LNCaP clone FGC (cell line): ENCODE results near the gene GTF2E1.
"Not testable (repeated sequence)": the region's sequence is repeated elsewhere in the genome, so short reads cannot be mapped to it uniquely, and the experiment has no call there.

Experiments used
- DNase-seq: peaks from one replicate; pipeline ENCODE4 v3.0.0-alpha.2; 2011; ENCODE audit warnings: low read depth
- H3K4me3 ChIP-seq: 2 replicates; pipeline ENCODE4 v1.5.1; 2011; ENCODE audit warnings: mild to moderate bottlenecking, low read depth, low read length, control low read depth
- CTCF ChIP-seq: IDR thresholded peaks from 2 replicates; pipeline ENCODE4 v1.5.1; 2012; ENCODE audit warnings: mild to moderate bottlenecking; ENCODE audit not compliant: control insufficient read depth, insufficient read depth; ENCODE audit errors: extremely low read depth

The GTF2E1 gene

GRCh38 chr3:120778776-120779175 lies 36.2 kb downstream of the GTF2E1 start:
- no peak overlapping the region for H3K4me3 ChIP-seq
- DNase-seq, result no peak
- TF ChIP-seq CTCF, result no peak

DNA sequence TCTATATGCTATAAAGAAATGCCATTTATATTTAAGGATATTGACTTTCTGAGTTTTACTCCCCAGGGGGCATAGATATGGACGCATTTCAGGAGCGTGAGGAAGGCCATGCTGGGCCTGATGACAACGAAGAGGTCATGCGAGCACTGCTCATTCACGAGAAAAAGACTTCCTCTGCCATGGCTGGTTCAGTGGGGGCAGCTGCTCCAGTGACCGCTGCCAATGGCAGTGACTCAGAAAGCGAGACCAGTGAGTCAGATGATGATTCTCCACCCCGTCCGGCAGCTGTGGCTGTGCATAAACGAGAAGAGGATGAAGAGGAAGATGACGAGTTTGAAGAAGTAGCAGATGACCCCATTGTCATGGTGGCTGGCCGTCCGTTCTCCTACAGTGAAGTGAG lies 38.4 kb downstream of the GTF2E1 start:
- H3K4me3 ChIP-seq, result no peak overlapping the region
- DNase-seq, result no peak
- TF ChIP-seq CTCF, result no peak

GRCh38 chr3:120785832-120786231 lies 43.3 kb downstream of the GTF2E1 start:
- not testable (repeated sequence) for H3K4me3 ChIP-seq, DNase-seq

DNA sequence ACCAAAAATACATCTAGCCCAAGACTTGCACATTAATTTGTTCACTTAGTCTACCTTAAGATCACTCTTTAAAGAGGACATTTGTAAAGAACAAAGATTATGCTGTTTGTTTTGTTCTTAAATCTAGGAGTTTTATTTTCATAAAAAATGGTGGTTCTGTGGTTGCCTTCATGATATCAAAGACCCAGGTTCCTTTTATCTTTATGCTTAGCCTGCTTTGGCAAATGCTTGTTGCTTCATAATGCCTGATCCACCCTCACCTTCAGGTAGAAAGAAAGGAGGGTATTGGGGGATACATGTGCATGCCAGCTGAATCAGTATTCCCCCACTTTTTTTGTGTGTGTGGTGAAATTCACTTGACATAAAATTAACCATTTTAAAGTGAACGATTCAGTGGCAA lies 48.5 kb downstream of the GTF2E1 start:
- H3K4me3 ChIP-seq, result no peak overlapping the region
- DNase-seq, result no peak
- TF ChIP-seq CTCF, result no peak

DNA sequence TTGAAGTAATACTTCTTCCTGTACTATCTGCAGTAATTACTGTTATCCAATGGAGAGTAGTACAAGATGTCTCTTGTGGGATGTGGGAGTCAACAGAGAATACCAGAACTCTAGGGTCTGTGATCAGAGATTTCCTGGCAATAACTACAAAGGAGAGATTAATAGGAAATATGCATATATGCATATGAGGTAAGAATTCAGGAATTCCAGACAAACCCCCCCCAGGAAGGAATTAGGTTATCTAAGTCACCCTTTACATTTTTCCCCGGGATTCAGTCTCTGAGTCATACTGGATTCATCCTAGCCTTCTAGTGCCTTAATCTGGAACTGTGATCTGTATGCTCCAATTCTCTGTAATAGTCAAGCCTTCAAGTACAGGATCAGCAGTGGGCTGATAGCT lies 49.4 kb downstream of the GTF2E1 start:
- no peak overlapping the region for H3K4me3 ChIP-seq
- no peak for DNase-seq
- TF ChIP-seq CTCF, result no peak

DNA sequence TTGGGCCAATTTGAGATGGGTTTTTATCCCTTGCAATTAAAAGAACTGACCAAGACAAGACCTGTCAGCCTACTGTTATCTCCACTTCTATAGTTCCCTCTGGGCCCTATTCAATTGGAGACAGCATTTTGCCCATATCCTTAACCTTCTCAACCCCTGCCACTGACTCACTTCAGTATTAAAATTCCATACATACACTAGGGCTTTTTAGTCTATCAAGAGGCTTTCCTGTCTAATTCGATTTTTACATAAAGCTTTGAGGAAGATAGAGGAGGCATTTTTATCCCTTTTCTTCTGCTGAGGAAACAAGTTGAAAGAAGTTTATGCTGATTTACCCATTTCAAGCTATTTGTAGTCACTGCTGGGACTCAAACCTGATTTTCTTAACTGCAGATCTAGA lies 51.1 kb downstream of the GTF2E1 start:
- no peak overlapping the region for H3K4me3 ChIP-seq
- TF ChIP-seq CTCF, result no peak
- no peak for DNase-seq

DNA sequence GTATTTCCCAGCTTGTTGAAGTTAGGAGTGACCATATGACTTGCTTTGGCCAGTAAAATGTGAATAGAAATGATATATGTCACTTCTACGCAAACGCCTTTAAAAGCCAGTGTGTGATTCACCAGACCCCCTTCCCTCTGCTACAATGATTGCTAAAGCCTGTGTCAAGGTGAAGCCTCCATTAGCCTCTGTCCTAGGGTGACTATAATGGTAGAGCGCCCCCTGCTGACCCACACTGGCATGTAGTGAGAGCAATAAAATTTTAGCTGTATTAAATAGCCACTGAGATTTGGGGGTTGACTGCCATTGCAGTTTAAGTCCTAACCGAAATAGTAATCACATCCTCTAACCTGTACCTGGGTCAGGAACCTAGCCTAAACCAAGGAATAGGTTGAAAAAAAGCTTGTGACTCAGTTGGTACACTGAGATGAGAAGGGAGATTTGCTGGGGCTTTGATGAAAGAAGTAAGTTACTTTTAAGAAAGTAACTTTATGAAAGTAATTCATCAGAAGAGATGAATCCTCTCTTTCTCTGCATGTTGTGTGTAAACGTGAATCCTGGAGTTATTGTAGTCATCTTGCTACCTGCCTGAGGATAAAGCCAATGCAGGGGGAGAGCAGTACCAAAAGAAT lies 52.6 kb downstream of the GTF2E1 start:
- H3K4me3 ChIP-seq, result no peak overlapping the region
- DNase-seq, result no peak
- TF ChIP-seq CTCF, result peak; percentile 47

DNA sequence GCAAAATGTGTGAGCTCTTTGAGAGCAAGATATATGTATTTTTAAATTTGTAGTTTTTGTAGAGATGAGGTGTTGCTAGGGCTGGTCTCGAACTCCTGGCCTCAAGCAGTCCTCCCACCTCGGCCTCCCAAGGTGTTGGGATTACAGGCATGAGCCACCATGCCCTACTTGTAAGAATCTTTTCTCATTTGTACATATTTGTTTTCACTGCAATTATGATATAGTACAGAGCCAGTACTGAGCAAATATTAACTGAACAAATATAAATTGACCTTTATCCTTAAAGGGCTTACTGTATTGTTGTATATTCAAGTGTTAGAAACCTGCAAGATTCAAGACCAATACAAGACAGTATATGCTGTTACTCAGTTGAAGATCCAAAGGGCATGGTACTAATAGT lies 53.4 kb downstream of the GTF2E1 start:
- DNase-seq, result peak; percentile 69
- H3K4me3 ChIP-seq, result no peak overlapping the region
- no peak for TF ChIP-seq CTCF
